ENCODE results near the gene MYEOV.

The MYEOV gene

GRCh38 chr11:69301455-69302401 lies 7.8 kb downstream of the MYEOV start:
- DNase-seq (ENCODE audit: low read depth), result peak; percentile 40

GRCh38 chr11:69302447-69303020 lies 8.6 kb downstream of the MYEOV start:
- DNase-seq (ENCODE audit: low read depth), result no peak

- no peak for DNase-seq (ENCODE audit: low read depth)
Measured at GRCh38 chr11:69303427-69303826, 9.5 kb downstream of the MYEOV start.

- no peak for DNase-seq (ENCODE audit: low read depth)
Measured at GRCh38 chr11:69304258-69304657, 10.3 kb downstream of the MYEOV start.

GRCh38 chr11:69304686-69305085 lies 10.7 kb downstream of the MYEOV start:
- DNase-seq (ENCODE audit: low read depth), result no peak

GRCh38 chr11:69305885-69306540 lies 12.1 kb downstream of the MYEOV start:
- DNase-seq (ENCODE audit: low read depth), result no peak

GRCh38 chr11:69306821-69307220 lies 12.9 kb downstream of the MYEOV start:
- no peak for DNase-seq (ENCODE audit: low read depth)

- DNase-seq (ENCODE audit: low read depth), result no peak
Measured at GRCh38 chr11:69307421-69307820, 13.5 kb downstream of the MYEOV start.

GRCh38 chr11:69307871-69308431 lies 14.0 kb downstream of the MYEOV start:
- DNase-seq (ENCODE audit: low read depth), result no peak

- DNase-seq (ENCODE audit: low read depth), result no peak
Measured at GRCh38 chr11:69308491-69308911, 14.5 kb downstream of the MYEOV start.

- DNase-seq (ENCODE audit: low read depth), result no peak
Measured at GRCh38 chr11:69308936-69309615, 15.1 kb downstream of the MYEOV start.

- no peak for DNase-seq (ENCODE audit: low read depth)
Measured at GRCh38 chr11:69309631-69310280, 15.8 kb downstream of the MYEOV start.

GRCh38 chr11:69310351-69310750 lies 16.4 kb downstream of the MYEOV start:
- DNase-seq (ENCODE audit: low read depth), result no peak

- DNase-seq (ENCODE audit: low read depth), result no peak
Measured at GRCh38 chr11:69310934-69311766, 17.2 kb downstream of the MYEOV start.

- no peak for DNase-seq (ENCODE audit: low read depth)
Measured at GRCh38 chr11:69311767-69312385, 17.9 kb downstream of the MYEOV start.

GRCh38 chr11:69312453-69313404 lies 18.8 kb downstream of the MYEOV start:
- DNase-seq (ENCODE audit: low read depth), result no peak

GRCh38 chr11:69313992-69314391 lies 20.0 kb downstream of the MYEOV start:
- DNase-seq (ENCODE audit: low read depth), result no peak

- DNase-seq (ENCODE audit: low read depth), result no peak
Measured at GRCh38 chr11:69314555-69314954, 20.6 kb downstream of the MYEOV start.

- no peak for DNase-seq (ENCODE audit: low read depth)
Measured at GRCh38 chr11:69316956-69317355, 23.0 kb downstream of the MYEOV start.
